ENCODE data around the gene CMC2. TPM values are rescaled to one million over a fixed set of nuclear protein-coding genes. Genes with fewer than 3 reads are reported as not detected.

Gene CMC2
- polyA plus RNA-seq, 1 donor (not counting 4 experiments of a cell fraction or from before 2014, with no cell fraction given), result 91.8 TPM

DNA sequence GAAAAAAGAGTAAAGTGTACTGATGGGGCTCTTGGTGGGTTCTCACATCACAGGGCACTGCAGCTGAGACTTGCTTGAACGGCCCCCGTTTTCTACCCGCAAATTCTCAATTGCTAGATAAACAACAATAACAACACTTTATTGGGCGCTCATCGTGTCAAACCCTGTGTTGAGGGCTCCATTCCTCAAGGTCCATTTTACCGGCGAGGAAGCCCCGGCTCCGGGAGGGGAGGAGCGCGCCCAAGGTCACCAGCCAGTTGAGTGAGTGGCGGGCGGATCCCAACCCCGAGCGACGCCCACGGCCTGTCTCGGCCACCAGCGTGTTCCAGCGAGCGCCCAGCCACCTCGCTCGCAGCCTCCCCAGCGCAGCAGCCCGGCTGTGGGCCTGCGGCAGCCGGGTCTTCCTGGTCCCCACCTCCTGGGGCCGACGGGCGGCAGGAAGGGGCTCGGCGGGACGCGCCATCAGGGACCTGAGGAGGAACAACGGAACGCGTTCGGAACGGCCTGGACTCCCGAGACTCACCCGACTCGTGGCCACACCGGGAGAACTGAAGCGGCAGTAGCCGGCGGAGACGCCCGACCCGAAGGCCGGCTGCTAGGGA lies 373 bp downstream of the CMC2 start:
- Histone ChIP-seq H3K9me3 (ENCODE audit: control insufficient read depth, low read depth, low read length) (no peaks in the 10 kb centered on the region), H3K36me3 (ENCODE audit: control insufficient read depth in 2 of 2, extremely low read depth in 1 of 2, insufficient read depth in 2 of 2, low read length in 2 of 2) (peaks cover 0 to 3% of the 10 kb centered on the region in 2 experiments), H3K9ac (ENCODE audit: control insufficient read depth, extremely low read depth, insufficient read depth, low read length) (peak overlapping the region; percentile 98), H3K79me2 (ENCODE audit: control insufficient read depth, insufficient read depth, low read length) (peaks cover 84% of the 10 kb centered on the region), H2AFZ (ENCODE audit: control insufficient read depth, low read length) (peak overlapping the region; percentile 76), H3K27ac (ENCODE audit: control insufficient read depth, insufficient read depth, low read length) (peak overlapping the region; percentile 99), H3K4me1 (ENCODE audit: control insufficient read depth, extremely low read depth, insufficient read depth, low read length) (peaks cover 18% of the 10 kb centered on the region), H3K9me1 (ENCODE audit: control insufficient read depth, extremely low read depth, insufficient read depth, low read length) (peaks cover 3% of the 10 kb centered on the region), H3K27me3 (ENCODE audit: control insufficient read depth, extremely low read depth, insufficient read depth, low read length) (no peaks in the 10 kb centered on the region), H4K20me1 (ENCODE audit: control insufficient read depth, extremely low read depth, insufficient read depth, low read length) (no peaks in the 10 kb centered on the region), H3K4me2 (ENCODE audit: control insufficient read depth, extremely low read depth, insufficient read depth, low read depth, low read length) (peak overlapping the region; percentile 96), H3K4me3 (ENCODE audit: control insufficient read depth in 2 of 3, extremely low read depth in 1 of 3, insufficient read depth in 2 of 3, low read depth in 1 of 3, low read length in 3 of 3) (peak overlapping the region; percentile 79 to 90 (median 85))
- dilution Hi-C loops (cut with MboI; ENCODE audit: extremely low pct_ligation_motif_present, low sequenced_read_pairs), result no loop called here
- TF ChIP-seq, protein P1, sequence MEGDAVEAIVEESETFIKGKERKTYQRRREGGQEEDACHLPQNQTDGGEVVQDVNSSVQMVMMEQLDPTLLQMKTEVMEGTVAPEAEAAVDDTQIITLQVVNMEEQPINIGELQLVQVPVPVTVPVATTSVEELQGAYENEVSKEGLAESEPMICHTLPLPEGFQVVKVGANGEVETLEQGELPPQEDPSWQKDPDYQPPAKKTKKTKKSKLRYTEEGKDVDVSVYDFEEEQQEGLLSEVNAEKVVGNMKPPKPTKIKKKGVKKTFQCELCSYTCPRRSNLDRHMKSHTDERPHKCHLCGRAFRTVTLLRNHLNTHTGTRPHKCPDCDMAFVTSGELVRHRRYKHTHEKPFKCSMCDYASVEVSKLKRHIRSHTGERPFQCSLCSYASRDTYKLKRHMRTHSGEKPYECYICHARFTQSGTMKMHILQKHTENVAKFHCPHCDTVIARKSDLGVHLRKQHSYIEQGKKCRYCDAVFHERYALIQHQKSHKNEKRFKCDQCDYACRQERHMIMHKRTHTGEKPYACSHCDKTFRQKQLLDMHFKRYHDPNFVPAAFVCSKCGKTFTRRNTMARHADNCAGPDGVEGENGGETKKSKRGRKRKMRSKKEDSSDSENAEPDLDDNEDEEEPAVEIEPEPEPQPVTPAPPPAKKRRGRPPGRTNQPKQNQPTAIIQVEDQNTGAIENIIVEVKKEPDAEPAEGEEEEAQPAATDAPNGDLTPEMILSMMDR (optimal IDR thresholded peaks at IDR 0.05 in 1 of 3, IDR thresholded peaks at IDR 0.05 in 1 of 3, conservative IDR thresholded peaks at IDR 0.05 in 1 of 3; ENCODE audit: extremely low read depth in 1 of 3, insufficient read depth in 2 of 3, low read length in 3 of 3), result no peak
- FAIRE-seq, result no peak
- peak; percentile 7 for DNase-seq (ENCODE audit: low read depth, low spot score)

DNA sequence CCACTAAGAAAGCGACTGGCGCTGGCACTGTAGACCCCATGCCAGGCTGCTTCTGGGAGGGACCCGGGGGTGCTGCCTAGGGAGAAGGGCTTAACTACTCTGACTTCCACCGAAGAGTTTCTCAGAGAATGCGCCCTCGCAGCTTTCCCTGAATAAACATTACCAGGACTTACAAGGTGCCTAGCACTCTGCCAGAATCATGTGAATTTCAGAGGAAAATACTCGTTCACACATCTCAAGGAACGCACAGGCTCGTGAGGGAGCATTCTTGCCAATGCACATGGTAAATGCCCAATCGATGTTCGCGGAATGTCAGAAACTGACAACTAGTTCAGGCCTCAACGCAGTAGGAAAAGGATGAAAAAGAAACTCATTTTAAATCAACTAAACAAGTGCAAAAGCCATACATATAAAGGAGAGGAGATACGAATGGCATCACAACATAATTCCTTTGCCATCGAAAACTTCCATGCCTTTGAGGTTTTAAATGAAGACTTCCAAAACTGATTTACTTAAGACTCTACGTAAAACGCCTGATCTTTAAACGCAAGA lies 999 bp downstream of the CMC2 start:
- dilution Hi-C loops (cut with MboI; ENCODE audit: extremely low pct_ligation_motif_present, low sequenced_read_pairs), result no loop called here
- H3K27me3 ChIP-seq (ENCODE audit: control insufficient read depth, extremely low read depth, insufficient read depth, low read length), result no peaks in the 10 kb centered on the region
- FAIRE-seq (no peak), DNase-seq (ENCODE audit: low read depth, low spot score) (no peak)
- H3K4me1 ChIP-seq (ENCODE audit: control insufficient read depth, extremely low read depth, insufficient read depth, low read length), result peaks cover 18% of the 10 kb centered on the region
- peak overlapping the region; percentile 99 for H3K27ac ChIP-seq (ENCODE audit: control insufficient read depth, insufficient read depth, low read length)
- peak overlapping the region; percentile 79 to 90 (median 85) for H3K4me3 ChIP-seq (ENCODE audit: control insufficient read depth in 2 of 3, extremely low read depth in 1 of 3, insufficient read depth in 2 of 3, low read depth in 1 of 3, low read length in 3 of 3)
- no peak overlapping the region for H2AFZ ChIP-seq (ENCODE audit: control insufficient read depth, low read length)
- no peaks in the 10 kb centered on the region for H3K9me3 ChIP-seq (ENCODE audit: control insufficient read depth, low read depth, low read length)
- H3K9me1 ChIP-seq (ENCODE audit: control insufficient read depth, extremely low read depth, insufficient read depth, low read length), result peaks cover 3% of the 10 kb centered on the region
- peak overlapping the region; percentile 98 for H3K9ac ChIP-seq (ENCODE audit: control insufficient read depth, extremely low read depth, insufficient read depth, low read length)
- peaks cover 0 to 3% of the 10 kb centered on the region in 2 experiments for H3K36me3 ChIP-seq (ENCODE audit: control insufficient read depth in 2 of 2, extremely low read depth in 1 of 2, insufficient read depth in 2 of 2, low read length in 2 of 2)
- TF ChIP-seq EZH2 (IDR thresholded peaks at IDR 0.05; ENCODE audit: low read length), result no peak
- TF ChIP-seq, protein P1 (optimal IDR thresholded peaks at IDR 0.05 in 1 of 3, IDR thresholded peaks at IDR 0.05 in 1 of 3, conservative IDR thresholded peaks at IDR 0.05 in 1 of 3; ENCODE audit: extremely low read depth in 1 of 3, insufficient read depth in 2 of 3, low read length in 3 of 3), result no peak
- H3K79me2 ChIP-seq (ENCODE audit: control insufficient read depth, insufficient read depth, low read length), result peaks cover 84% of the 10 kb centered on the region
- no peaks in the 10 kb centered on the region for H4K20me1 ChIP-seq (ENCODE audit: control insufficient read depth, extremely low read depth, insufficient read depth, low read length)
- peak overlapping the region; percentile 96 for H3K4me2 ChIP-seq (ENCODE audit: control insufficient read depth, extremely low read depth, insufficient read depth, low read depth, low read length)
